ENCODE results near the gene PRG2. TPM values are rescaled to one million over a fixed set of nuclear protein-coding genes. Genes with fewer than 3 reads are reported as not detected.

The PRG2 gene
- total RNA-seq, 2 experiments from 2014 or later = 1.1 TPM; not detected in 1

DNA sequence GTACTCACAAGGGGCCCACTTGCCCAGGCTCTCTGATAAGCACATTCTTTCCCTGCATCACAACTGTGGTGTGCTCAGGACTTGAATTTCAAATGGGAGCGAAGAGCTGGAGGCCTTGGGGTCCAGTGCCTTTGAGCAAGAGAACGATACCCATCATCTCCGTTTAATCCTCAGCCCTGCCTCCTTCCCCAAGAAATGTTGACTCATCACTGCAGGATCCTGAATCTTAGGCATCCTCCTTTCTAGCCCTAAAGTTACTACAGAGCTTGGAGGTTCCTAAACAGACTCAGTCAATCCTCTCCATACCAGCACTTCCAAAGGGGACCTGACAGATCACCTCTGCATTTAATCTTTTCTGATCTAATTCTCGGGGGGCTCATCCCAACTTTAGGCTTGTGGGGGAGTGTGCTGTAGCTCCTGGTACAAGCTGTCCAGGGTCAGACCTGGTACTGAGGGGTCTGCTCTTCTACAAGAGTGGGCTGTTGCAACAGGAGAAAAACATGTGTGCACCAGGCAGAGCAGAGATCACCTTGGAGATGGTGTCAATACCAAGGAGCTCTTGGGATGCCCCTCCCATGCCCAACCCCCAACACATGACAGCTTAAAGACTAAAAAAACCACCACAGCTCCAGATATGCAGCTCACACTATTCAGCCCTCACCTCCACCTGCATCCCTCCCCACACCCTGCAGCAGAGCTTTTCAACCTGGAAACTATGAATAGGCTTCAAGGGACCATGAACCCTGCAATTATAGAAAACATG lies 3.9 kb upstream of the PRG2 start:
- no peak overlapping the region for H3K4me3 ChIP-seq (ENCODE audit: low read depth, low read length, poor library complexity, severe bottlenecking)
- no peaks in the 10 kb centered on the region for H4K20me1 ChIP-seq (ENCODE audit: insufficient read depth, low read length)
- no peak overlapping the region for H2AFZ ChIP-seq (ENCODE audit: low read length)
- H3K79me2 ChIP-seq (ENCODE audit: insufficient read depth, low read depth, low read length) = no peaks in the 10 kb centered on the region
- no peaks in the 10 kb centered on the region for H3K4me1 ChIP-seq (ENCODE audit: insufficient read depth, low read length, poor library complexity, severe bottlenecking)
- POLR2A ChIA-PET = interaction anchor here (1.1 kb wide), 1 partner anchor 33 kb away, joined by 4 read pairs; no protein-coding TSS in a partner anchor
- no peaks in the 10 kb centered on the region for H3K36me3 ChIP-seq (ENCODE audit: insufficient read depth, low read length)
- CTCF ChIA-PET (ENCODE audit: unreplicated experiment) = no interaction called here
- H3K4me2 ChIP-seq (ENCODE audit: low read length) = no peak overlapping the region
- H3K9me2 ChIP-seq (ENCODE audit: insufficient read depth, low read length) = no peaks in the 10 kb centered on the region
- intact Hi-C loops (cut with micrococcal nuclease; ENCODE audit: unreplicated experiment) = no loop called here
- no peak for DNase-seq (ENCODE audit: low spot score)
- no peak for TF ChIP-seq EZH2phosphoT487 (IDR thresholded peaks at IDR 0.05; ENCODE audit: borderline replicate concordance, low read depth, low read length)
- TF ChIP-seq, protein P1, sequence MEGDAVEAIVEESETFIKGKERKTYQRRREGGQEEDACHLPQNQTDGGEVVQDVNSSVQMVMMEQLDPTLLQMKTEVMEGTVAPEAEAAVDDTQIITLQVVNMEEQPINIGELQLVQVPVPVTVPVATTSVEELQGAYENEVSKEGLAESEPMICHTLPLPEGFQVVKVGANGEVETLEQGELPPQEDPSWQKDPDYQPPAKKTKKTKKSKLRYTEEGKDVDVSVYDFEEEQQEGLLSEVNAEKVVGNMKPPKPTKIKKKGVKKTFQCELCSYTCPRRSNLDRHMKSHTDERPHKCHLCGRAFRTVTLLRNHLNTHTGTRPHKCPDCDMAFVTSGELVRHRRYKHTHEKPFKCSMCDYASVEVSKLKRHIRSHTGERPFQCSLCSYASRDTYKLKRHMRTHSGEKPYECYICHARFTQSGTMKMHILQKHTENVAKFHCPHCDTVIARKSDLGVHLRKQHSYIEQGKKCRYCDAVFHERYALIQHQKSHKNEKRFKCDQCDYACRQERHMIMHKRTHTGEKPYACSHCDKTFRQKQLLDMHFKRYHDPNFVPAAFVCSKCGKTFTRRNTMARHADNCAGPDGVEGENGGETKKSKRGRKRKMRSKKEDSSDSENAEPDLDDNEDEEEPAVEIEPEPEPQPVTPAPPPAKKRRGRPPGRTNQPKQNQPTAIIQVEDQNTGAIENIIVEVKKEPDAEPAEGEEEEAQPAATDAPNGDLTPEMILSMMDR (conservative IDR thresholded peaks at IDR 0.05; ENCODE audit: low read length) = no peak
- no peaks in the 10 kb centered on the region for H3K9me3 ChIP-seq (ENCODE audit: low read length)
- no TSS peak for BruUV-seq (replicated peaks)
- no peak overlapping the region for H3K27ac ChIP-seq (ENCODE audit: low read depth, low read length, poor library complexity, severe bottlenecking)

DNA sequence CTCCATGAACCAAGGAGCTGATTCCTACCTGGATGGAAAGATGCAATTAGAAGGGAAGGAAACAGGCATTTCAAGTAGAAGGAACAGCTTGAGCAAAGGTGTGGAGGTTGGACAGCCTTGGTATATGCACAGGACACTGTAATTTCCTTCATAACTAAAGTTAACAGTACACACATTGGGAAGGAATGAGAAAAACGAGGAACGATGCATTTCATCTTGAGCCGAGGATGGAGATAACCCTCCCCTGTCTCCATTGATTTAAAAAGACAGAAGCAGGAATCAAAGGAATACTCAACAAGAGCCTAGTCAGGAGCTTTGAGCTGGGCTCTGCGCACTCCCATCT lies 2.3 kb upstream of the PRG2 start:
- ChIA-PET CTCF (ENCODE audit: unreplicated experiment) (no interaction called here), POLR2A (interaction anchor here (0.6 kb wide), 1 partner anchor 291 kb away, joined by 3 read pairs; no protein-coding TSS in a partner anchor)
- H3K27ac ChIP-seq (ENCODE audit: low read depth, low read length, poor library complexity, severe bottlenecking) = no peak overlapping the region
- no peak overlapping the region for H2AFZ ChIP-seq (ENCODE audit: low read length)
- no peaks in the 10 kb centered on the region for H3K79me2 ChIP-seq (ENCODE audit: insufficient read depth, low read depth, low read length)
- H3K9me3 ChIP-seq (ENCODE audit: low read length) = no peaks in the 10 kb centered on the region
- no peak overlapping the region for H3K4me2 ChIP-seq (ENCODE audit: low read length)
- no peaks in the 10 kb centered on the region for H4K20me1 ChIP-seq (ENCODE audit: insufficient read depth, low read length)
- no peak overlapping the region for H3K4me3 ChIP-seq (ENCODE audit: low read depth, low read length, poor library complexity, severe bottlenecking)
- TF ChIP-seq EZH2phosphoT487 (IDR thresholded peaks at IDR 0.05; ENCODE audit: borderline replicate concordance, low read depth, low read length) = no peak
- TF ChIP-seq, protein P1 (conservative IDR thresholded peaks at IDR 0.05; ENCODE audit: low read length) = no peak
- no peak for DNase-seq (ENCODE audit: low spot score)
- intact Hi-C loops (cut with micrococcal nuclease; ENCODE audit: unreplicated experiment) = no loop called here
- no peaks in the 10 kb centered on the region for H3K9me2 ChIP-seq (ENCODE audit: insufficient read depth, low read length)
- no peaks in the 10 kb centered on the region for H3K36me3 ChIP-seq (ENCODE audit: insufficient read depth, low read length)
- no peaks in the 10 kb centered on the region for H3K4me1 ChIP-seq (ENCODE audit: insufficient read depth, low read length, poor library complexity, severe bottlenecking)
- no TSS peak for BruUV-seq (replicated peaks)

DNA sequence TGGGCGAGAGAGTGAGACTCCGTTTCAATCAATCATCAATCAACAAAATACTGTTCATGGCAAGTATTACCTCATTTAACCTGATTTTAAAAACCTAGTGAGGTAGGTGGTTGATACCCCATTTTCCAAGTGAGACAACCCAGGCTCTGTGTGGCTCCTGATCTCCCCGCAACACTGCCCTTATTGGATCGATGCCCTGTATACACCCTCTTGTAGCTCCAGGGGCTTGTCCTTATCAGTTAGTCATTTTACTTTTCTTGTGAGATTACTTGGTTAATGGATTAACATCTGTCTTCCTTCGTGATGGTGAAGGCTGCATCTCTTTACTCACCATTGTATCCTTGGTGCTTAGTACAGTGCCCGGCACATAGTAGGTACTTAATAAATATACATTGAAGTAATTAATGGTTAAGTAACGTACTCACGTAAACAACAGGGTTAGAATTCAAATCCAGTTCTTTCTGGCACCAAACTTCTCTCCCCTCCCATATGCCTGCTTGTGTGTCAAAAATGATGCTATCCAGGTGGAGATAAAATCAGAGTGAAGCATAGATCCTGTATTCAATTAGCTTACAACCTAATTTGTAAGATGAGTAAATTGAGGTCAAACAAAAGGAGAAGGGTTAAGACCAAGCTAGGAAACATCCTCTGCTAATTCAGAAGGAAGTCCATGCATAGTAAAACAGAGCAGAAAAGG lies 1.8 kb upstream of the PRG2 start:
- Histone ChIP-seq H3K4me1 (ENCODE audit: insufficient read depth, low read length, poor library complexity, severe bottlenecking) (no peaks in the 10 kb centered on the region), H3K79me2 (ENCODE audit: insufficient read depth, low read depth, low read length) (no peaks in the 10 kb centered on the region), H3K9me3 (ENCODE audit: low read length) (no peaks in the 10 kb centered on the region), H4K20me1 (ENCODE audit: insufficient read depth, low read length) (no peaks in the 10 kb centered on the region), H3K4me3 (ENCODE audit: low read depth, low read length, poor library complexity, severe bottlenecking) (no peak overlapping the region), H3K4me2 (ENCODE audit: low read length) (no peak overlapping the region), H3K27ac (ENCODE audit: low read depth, low read length, poor library complexity, severe bottlenecking) (no peak overlapping the region), H3K36me3 (ENCODE audit: insufficient read depth, low read length) (no peaks in the 10 kb centered on the region), H2AFZ (ENCODE audit: low read length) (no peak overlapping the region), H3K9me2 (ENCODE audit: insufficient read depth, low read length) (no peaks in the 10 kb centered on the region)
- ChIA-PET POLR2A (interaction anchor here (0.6 kb wide), 1 partner anchor 292 kb away, joined by 3 read pairs; no protein-coding TSS in a partner anchor), CTCF (ENCODE audit: unreplicated experiment) (no interaction called here)
- DNase-seq (ENCODE audit: low spot score) = no peak
- no TSS peak for BruUV-seq (replicated peaks)
- TF ChIP-seq, protein P1 (conservative IDR thresholded peaks at IDR 0.05; ENCODE audit: low read length) = no peak
- no peak for TF ChIP-seq EZH2phosphoT487 (IDR thresholded peaks at IDR 0.05; ENCODE audit: borderline replicate concordance, low read depth, low read length)
- intact Hi-C loops (cut with micrococcal nuclease; ENCODE audit: unreplicated experiment) = no loop called here
